ENCODE data around the gene MET.

- TF ChIP-seq CTCF (IDR thresholded peaks at IDR 0.05) (no peak), POLR2A (IDR thresholded peaks at IDR 0.05) (no peak)
Measured at GRCh38 chr7:116726149-116726548, 54.2 kb downstream of the MET start.
